ENCODE measurements around the gene HDAC4.

DNA sequence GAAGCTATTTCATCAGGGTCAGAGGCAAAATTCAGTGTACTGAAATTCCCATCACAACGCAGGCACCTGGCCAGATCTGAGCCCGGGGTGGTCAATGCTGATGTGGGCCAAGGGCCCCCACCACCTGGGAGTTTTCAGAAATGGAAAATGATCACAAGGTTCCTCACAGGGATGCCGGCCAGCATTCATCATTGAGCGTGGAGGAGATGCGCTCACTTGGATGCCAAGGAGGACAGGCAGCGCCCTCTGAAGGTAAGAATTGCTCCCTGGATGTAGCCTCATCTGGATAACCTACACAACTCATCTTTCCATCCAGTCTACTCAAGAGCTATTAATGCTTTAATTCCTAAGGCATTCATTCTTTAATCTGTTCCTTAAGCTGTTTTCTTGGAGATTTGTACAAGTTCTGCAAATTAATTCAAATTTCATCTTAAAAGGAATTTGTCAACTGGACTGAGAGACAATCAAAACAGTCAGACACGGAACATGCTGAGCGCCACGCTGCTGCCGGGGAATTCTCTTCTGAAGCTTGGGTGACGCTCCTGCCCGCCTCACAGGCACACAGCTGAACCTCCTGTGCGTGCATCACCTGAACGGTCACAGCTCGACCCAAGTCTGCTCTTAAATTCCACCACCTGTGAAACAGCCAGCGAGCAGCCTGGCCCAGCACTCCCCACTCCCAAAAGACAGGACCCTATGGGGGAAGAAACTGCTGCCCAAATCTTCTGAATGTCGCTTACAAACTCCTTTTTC lies 206.7 kb downstream of the HDAC4 start:
- TF ChIP-seq CTCF (IDR thresholded peaks at IDR 0.05; ENCODE audit: insufficient read depth, low read length, poor library complexity, severe bottlenecking) (no peak), EZH2phosphoT487 (conservative IDR thresholded peaks at IDR 0.05; ENCODE audit: low read length) (no peak)
